ENCODE data around the gene CYBRD1.
"Not testable (repeated sequence)": the region's sequence is repeated elsewhere in the genome, so short reads cannot be mapped to it uniquely, and the experiment has no call there.

The CYBRD1 gene, protein sequence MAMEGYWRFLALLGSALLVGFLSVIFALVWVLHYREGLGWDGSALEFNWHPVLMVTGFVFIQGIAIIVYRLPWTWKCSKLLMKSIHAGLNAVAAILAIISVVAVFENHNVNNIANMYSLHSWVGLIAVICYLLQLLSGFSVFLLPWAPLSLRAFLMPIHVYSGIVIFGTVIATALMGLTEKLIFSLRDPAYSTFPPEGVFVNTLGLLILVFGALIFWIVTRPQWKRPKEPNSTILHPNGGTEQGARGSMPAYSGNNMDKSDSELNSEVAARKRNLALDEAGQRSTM

DNA sequence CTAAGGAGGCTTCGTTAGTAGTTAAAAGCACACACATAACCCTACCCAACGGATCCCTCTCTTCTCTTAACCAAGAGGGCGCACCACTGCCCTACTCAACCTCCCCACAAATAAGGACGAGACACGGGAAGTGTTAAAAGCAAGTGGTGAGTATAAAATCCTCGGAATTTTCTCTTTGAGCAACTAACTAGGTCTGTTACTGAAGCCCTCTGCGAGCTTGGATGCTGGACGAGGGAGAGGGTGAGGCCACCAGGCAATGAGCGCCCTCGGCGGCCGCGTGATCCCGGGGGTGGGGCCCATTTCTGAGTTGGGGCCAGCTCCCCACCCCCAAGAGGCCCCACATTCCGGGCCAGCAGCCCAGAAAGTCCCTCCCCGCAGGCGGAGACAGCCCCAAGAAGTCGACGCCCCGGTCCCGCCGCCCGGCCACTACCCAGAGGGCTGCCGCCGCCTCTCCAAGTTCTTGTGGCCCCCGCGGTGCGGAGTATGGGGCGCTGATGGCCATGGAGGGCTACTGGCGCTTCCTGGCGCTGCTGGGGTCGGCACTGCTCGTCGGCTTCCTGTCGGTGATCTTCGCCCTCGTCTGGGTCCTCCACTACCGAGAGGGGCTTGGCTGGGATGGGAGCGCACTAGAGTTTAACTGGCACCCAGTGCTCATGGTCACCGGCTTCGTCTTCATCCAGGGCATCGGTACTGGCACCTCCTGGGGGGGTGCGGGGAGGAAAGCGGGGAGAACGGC lies at the start of gene CYBRD1:
CYBRD1 (plus strand) TSS at position 423 of the 736 bp plus-strand sequence; CDS start at position 495, 72 bp downstream.
- Histone ChIP-seq H3K4me3 (peak within 1 kb of the TSS; percentile 51 to 77 (median 66)), H3K27ac (peak within 1 kb of the TSS; percentile 40 to 96 (median 86))

DNA sequence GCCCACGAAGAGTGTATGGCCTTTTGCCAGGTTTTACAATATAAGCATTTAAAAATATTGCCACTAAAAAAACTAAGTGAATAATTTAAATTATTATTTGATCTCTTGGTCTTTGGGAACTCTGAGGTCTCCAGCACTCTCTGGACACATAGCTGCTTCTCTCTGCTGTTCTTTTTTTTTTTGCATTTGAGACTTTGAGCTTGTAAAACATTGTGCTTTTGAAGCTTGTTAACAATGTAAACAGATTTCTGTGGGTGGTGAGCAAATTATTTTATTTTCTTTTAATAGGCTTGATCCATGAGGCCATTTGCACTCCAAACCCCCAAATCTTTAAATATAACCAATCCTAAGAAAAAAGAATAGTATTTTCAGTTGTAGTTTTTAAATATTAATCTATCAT lies 46.3 kb upstream of the CYBRD1 start:
- Histone ChIP-seq H3K27ac (no peak overlapping the region), H3K4me3 (no peak overlapping the region)

DNA sequence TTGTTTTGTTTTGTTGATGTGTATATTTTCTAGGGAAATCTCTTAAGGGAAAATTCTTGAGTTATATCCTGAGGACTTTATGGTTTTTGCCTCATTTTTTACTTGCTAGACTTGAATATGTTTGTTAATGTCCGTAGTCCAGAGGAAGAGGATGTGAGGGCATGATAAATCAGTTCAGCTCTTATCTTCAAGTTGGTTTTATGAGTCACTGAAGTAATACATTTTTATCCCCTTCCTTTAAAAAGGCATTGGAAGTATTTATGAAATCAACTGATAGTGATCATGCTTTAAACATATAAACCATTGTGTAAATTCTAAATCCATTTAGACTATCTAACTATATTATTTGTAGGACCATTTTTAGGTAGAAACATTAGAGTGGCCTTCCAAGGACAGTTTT lies 43.9 kb upstream of the CYBRD1 start:
- no peak overlapping the region for H3K27ac ChIP-seq

GRCh38 chr2:171479154-171479814 lies 43.0 kb upstream of the CYBRD1 start:
- Histone ChIP-seq H3K4me3 (no peak overlapping the region), H3K27ac (no peak overlapping the region)

More for the DNA sequence above, 43.9 kb upstream of the CYBRD1 start:
- H3K4me3 ChIP-seq = no peak overlapping the region

- H3K27ac ChIP-seq = no peak overlapping the region
- no peak overlapping the region for H3K4me3 ChIP-seq
Observed at GRCh38 chr2:171480908-171481307, 41.4 kb upstream of the CYBRD1 start.

DNA sequence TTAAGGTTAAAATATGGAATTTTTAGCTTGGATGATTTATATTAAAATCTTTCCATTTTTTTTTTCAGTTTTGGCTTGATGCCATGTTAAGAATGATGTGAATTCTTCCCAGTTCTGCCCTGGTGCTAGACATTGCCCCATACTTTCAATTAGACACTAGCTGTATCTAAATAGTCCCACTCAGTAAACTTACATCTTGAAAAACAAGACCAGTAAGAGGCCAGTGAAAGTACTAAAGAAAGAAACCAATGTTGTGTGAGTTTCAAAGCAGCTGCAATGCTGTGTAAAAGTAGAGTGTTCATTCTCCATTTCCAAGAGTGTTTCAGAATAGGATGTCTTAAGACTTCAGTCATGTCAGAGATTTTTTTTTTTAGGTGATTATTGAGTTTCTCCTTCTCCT lies 40.0 kb upstream of the CYBRD1 start:
- no peak overlapping the region for H3K4me3 ChIP-seq
- H3K27ac ChIP-seq = no peak overlapping the region

DNA sequence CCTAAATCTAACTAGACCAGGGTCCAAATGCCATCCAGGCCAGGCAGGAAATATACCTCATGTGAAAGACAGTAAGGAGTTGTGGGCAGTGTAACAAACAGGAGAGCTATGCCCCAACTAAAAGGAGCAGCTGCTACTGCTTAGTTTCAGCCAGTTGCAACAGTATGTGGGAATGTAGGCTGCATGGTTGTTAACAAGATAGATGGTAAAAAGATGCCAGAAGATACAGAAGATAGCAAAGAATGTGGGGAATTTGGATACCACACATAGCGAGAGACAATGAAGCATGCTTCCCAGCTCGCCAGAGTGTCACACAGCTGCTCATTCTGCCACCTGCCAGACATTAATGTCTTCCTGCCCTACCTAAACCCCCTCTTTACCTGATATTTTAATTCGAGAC lies 39.4 kb upstream of the CYBRD1 start:
- no peak overlapping the region for H3K4me3 ChIP-seq
- H3K27ac ChIP-seq = no peak overlapping the region

DNA sequence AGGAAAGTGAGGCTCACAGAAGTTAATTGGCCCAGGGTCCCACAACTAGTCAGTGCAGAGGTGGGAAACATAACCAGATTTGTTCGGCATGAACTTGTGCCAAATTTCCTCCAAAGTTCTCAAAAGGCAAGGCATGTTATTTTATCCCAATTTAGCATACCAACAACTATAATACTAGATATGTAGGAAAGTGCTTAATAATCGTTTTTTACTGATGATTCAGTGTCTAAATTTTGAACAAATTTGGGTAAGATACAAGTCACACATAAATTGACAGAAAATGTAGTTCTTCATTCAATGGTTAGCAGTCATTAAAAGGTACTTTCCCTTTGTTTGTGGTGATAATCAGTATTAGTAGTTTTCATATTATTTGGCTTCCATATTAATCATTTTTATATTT lies 38.5 kb upstream of the CYBRD1 start:
- Histone ChIP-seq H3K27ac (no peak overlapping the region), H3K4me3 (no peak overlapping the region)

DNA sequence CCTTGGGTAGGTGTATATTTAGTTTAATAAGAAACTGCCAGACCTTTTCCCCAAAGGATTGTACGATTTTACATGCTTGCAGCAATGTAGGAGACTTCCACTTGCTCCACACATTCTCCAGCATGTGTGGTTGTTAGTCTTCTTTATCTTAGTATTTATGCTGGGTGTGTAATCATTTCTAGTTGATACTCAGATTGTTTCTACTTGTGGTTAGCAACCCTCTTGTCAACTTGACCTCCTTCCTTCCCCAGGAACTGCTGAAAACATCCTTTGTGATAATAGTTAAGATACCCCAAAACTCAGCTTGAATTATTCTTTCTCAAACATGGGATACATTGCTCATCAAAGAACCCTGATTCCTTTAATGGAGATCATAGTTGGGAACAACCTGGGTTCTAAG lies 37.2 kb upstream of the CYBRD1 start:
- no peak overlapping the region for H3K27ac ChIP-seq
- H3K4me3 ChIP-seq = no peak overlapping the region

GRCh38 chr2:171487201-171487600 lies 35.1 kb upstream of the CYBRD1 start:
- Histone ChIP-seq H3K27ac (no peak overlapping the region), H3K4me3 (no peak overlapping the region)

- Histone ChIP-seq H3K27ac (no peak overlapping the region), H3K4me3 (no peak overlapping the region)
Observed at GRCh38 chr2:171487803-171488259, 34.4 kb upstream of the CYBRD1 start.

DNA sequence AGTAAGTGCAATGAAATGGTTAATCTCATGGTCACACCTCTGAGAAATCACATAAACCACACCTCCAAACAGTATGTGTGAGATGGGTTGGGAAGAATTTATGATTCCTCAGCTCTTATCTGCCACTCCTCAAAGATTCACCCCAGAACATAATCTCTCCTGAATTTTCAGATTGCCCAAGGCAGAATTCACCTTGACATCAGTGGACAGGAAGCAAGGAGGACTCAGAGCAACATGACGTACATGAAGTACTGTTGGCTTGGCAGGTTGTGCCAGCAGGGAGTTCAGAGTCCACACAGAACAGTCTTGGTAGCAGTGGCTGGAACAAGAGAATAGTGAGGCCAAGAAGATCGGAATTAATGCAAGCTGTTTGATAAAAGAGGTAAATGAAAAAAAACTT lies 31.7 kb upstream of the CYBRD1 start:
- no peak overlapping the region for H3K4me3 ChIP-seq
- no peak overlapping the region for H3K27ac ChIP-seq

GRCh38 chr2:171491292-171491691 lies 31.0 kb upstream of the CYBRD1 start:
- no peak overlapping the region for H3K27ac ChIP-seq

GRCh38 chr2:171492664-171493063 lies 29.6 kb upstream of the CYBRD1 start:
- Histone ChIP-seq H3K27ac (no peak overlapping the region), H3K4me3 (no peak overlapping the region)

More at GRCh38 chr2:171491292-171491691, 31.0 kb upstream of the CYBRD1 start:
- no peak overlapping the region for H3K4me3 ChIP-seq

DNA sequence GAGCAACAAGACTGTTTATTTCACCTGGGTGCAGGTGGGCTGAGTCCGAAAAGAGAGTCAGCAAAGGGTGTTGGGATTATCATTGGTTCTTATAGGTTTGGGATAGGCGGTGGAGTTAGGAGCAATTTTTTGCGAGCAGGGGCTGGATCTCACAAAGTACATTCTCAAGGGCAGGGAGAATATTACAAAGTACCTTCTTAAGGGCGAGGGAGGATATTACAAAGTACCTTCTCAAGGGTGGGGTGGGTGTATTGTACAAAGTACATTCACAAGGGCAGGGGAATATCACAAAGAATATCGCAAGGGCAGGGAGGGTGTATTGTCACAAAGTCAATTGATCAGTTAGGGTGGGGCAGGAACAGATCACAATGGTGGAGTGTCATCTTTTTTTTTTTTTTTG lies 24.6 kb upstream of the CYBRD1 start:
- H3K27ac ChIP-seq, H3K4me3 ChIP-seq: not testable (repeated sequence)

- Histone ChIP-seq H3K27ac (no peak overlapping the region), H3K4me3 (no peak overlapping the region)
Observed at GRCh38 chr2:171505374-171505773, 16.9 kb upstream of the CYBRD1 start.

DNA sequence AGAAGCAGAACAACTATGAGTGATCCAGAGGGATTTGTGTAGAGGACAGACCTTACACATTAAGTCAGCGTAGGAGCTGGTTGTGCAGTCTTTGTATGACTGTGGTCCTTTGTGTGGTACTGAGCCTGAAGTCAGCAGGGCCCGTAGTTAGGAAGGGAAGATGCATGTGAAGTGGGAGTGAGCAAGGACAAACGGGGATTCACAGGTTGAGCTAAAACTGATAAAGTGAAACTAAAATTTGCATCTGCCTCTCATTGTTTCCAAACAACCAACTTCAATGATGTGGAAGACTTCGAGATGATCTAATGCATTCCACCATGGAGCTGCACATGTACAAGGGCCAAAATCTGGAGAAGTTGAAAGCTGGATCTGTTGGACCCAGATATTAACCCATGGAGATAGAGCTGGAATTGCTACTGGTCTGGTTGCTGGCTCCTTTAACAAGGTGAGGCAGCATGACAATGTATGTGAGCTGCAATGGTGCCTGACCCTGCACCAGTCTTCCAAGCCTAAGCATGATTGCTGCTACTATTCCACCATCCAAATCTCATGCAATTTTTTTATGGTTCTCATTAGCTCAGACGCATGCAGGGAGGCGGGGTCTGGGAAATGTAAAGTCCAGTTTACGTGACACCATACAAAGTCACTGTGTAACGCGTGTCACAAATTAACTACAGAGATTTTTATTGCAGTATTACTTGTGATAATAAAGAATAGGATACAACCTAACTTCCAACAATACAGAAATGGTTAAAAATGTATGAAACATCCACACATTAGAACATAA lies 12.1 kb upstream of the CYBRD1 start:
- Histone ChIP-seq H3K27ac (no peak overlapping the region), H3K4me3 (no peak overlapping the region)

- Histone ChIP-seq H3K27ac (no peak overlapping the region), H3K4me3 (no peak overlapping the region)
Observed at GRCh38 chr2:171512014-171512413, 10.3 kb upstream of the CYBRD1 start.

DNA sequence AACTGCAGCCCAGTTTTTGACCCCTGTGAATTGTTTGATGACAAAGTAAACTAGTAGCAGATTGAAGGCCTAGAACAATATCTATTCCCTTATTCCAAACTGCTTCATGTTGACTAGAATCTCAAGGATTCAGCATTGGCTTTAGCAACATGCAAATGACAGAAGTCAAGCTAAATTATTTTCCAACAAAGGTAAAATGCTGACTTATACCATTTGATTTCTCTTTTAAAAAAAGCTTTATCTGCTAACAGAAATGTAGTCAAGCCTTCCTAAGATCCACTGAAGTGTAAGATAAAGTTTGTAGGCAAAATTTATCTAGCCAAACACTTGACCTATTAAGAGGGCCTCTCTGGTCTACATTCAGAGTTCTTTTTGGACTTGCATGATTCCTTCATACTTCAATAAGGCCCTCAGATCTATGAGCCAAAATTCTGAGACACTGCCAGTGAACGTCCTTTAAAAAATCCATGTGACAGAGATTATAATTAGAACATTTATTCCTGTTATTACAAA lies 9.5 kb upstream of the CYBRD1 start:
- no peak overlapping the region for H3K4me3 ChIP-seq
- no peak overlapping the region for H3K27ac ChIP-seq

- Histone ChIP-seq H3K27ac (no peak overlapping the region), H3K4me3 (no peak overlapping the region)
Observed at GRCh38 chr2:171513719-171514160, 8.5 kb upstream of the CYBRD1 start.
